Brain microvascular endothelial cell (primary cell): ENCODE results near the gene RBM4B.

Experiments used
- DNase-seq: peaks from one replicate; pipeline ENCODE4 v3.0.0-alpha.2; 2020
- H3K27ac ChIP-seq: fragments of 250-450 bp; sonication (Bioruptor Pico); 2 replicates; pipeline ENCODE4 v1.5.1; 2020; ENCODE audit warnings: mild to moderate bottlenecking, moderate library complexity
- H3K27me3 ChIP-seq: fragments of 250-450 bp; sonication (Bioruptor Pico); replicated peaks from 2 replicates; pipeline ENCODE4 v1.5.1; 2020; ENCODE audit warnings: mild to moderate bottlenecking
- H3K36me3 ChIP-seq: fragments of 250-450 bp; sonication (Bioruptor Pico); replicated peaks from 2 replicates; pipeline ENCODE4 v1.5.1; 2020; ENCODE audit warnings: mild to moderate bottlenecking
- H3K4me3 ChIP-seq: 2 replicates; pipeline ENCODE4 v1.5.1; 2011; ENCODE audit warnings: low read depth, mild to moderate bottlenecking, control low read depth, low read length, moderate library complexity
- CTCF ChIP-seq: IDR thresholded peaks from 2 replicates; pipeline ENCODE4 v1.5.1; 2011; ENCODE audit warnings: low read depth, mild to moderate bottlenecking, moderate library complexity, low read length, control low read depth, inconsistent platforms; ENCODE audit errors: missing control alignments
- in situ Hi-C: cut with HindIII; loops from 2 replicates; pipeline ENCODE4 v1.10.0; 2017; ENCODE audit warnings: low sequenced_read_pairs, low pct_ligation_motif_present

Gene RBM4B

DNA sequence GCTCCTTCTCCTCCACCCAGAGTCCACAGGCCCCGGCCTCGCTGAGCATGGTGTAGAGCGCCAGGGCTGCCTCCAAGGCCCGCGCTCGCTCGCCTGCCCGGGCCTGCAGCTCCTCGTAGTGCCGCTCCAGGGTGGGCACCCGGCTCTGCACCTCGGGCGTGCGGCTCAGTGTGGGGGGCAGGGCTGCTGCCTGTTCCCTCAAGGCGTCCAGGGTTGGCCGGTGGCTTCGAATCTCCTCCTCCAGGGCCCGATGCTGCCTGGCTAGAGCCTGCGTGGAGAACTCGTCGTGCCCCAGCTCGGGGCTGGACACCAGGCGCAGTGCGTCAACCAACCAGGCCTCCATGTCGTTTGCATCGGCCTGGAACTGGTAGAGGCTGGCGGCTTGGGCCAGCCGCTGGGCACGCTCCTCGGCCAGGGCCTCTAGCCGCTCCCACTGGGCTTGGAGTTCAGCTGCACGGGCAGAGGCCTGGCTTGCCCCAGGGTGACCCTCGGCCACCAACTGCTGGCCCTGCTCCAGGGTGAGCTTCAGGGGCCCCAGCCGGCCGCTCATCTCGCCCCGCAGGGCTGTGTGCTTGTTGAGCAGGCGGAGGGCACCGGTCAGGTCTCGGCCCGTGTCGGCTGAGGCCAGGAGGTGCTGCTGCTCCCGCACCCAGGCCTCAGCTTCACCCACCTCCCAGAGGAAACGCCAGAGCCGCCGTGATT, 27.1 kb upstream of the RBM4B start:
- Histone ChIP-seq H3K27me3 (no peaks in the 10 kb centered on the region), H3K4me3 (no peak overlapping the region), H3K36me3 (no peaks in the 10 kb centered on the region), H3K27ac (no peak overlapping the region)
- no peak for DNase-seq
- in situ Hi-C loops, result no loop called here
- TF ChIP-seq CTCF, result no peak

DNA sequence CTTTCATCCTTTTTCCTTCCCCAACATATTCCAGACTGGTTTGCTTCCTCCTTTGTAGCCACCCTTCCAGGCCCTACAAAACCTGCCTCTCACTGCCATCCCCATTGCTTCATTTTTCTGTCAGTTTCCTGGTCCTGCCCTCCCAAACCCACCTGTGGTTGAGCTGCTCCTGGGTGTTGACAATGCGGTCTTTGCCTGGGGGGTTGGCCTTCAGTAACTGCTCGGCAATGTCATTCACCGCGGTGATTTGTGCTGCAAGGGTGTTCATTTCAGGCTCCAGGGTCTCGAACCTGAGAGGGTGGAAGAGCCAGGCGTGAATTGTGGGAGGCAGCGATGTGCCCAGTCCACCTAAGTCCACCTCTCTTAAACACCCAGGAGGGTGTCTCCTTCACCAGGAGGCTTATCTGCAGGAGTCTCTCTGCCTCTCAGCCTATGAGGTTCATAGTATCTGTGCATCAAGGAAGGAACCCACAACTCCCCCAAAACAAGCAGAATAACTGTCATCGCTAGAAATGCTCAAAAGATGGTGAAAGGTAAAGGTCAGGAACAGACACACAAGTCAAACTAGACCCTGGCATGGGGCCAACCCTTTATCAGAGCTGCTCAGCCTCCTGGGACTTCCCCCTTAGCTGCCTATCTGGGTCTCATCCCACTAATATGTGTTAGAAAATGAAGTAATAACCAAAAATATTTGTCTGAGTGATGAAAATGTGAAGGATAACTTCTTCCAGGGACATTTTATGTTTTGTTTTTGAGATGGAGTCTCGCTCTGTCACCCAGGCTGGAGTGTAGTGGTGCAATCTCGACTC, 23.9 kb upstream of the RBM4B start:
- no peak overlapping the region for H3K27ac ChIP-seq
- H3K27me3 ChIP-seq, result no peaks in the 10 kb centered on the region
- in situ Hi-C loops, result no loop called here
- no peaks in the 10 kb centered on the region for H3K36me3 ChIP-seq
- no peak for TF ChIP-seq CTCF
- peak; percentile 17 for DNase-seq
- H3K4me3 ChIP-seq, result no peak overlapping the region

DNA sequence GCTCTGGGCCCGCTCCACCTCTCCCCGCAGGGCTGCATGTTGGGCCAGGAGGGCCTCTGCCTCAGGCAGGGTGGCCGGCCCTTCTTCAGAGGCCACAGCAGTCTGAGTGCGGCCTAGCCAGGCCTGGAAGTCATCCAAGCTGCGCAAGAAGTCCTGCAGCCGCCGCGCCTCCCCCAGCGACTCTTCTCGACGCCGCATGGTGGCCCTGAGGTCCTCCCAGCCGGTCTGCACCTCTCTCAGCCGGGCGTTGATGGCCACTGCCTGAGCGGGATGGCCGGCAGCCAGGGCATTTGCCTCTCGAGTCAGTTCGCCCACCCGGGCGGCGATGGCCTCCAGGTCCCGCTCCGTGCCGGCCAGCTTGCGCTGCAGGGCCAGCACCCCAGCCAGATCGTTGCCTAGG, 23.1 kb upstream of the RBM4B start:
- Histone ChIP-seq H3K27ac (no peak overlapping the region), H3K36me3 (no peaks in the 10 kb centered on the region), H3K27me3 (no peaks in the 10 kb centered on the region), H3K4me3 (no peak overlapping the region)
- no peak for DNase-seq
- in situ Hi-C loops, result no loop called here
- no peak for TF ChIP-seq CTCF

DNA sequence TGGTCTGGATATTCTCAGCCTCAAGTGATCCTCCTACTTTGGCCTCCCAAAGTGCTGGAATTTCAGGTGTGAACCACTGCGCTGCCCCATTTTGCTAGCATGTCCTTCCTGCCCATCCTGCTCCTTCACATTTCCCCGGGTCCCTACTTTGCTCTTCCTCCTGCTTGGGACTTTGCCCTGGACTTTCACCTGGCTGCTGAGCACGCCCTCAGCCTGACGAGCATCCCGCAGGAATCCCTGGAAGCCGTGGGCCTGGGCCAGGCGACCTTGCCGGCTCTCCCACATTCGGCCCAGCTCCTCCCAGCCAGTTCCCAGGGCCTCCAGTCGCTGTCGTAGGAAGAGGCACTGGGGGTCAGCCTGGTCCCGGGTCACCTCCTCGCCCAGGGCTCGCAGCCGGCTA, 22.6 kb upstream of the RBM4B start:
- DNase-seq, result no peak
- no peak overlapping the region for H3K4me3 ChIP-seq
- no peak overlapping the region for H3K27ac ChIP-seq
- no peaks in the 10 kb centered on the region for H3K27me3 ChIP-seq
- in situ Hi-C loops, result no loop called here
- H3K36me3 ChIP-seq, result no peaks in the 10 kb centered on the region
- no peak for TF ChIP-seq CTCF

- in situ Hi-C loops, result no loop called here
Observed at GRCh38 chr11:66698491-66698890, 20.8 kb upstream of the RBM4B start.

More at GRCh38 chr11:66698491-66698890, 20.8 kb upstream of the RBM4B start:
- H3K27ac ChIP-seq, result no peak overlapping the region
- H3K36me3 ChIP-seq, result no peaks in the 10 kb centered on the region
- no peak for TF ChIP-seq CTCF
- no peak for DNase-seq
- no peaks in the 10 kb centered on the region for H3K27me3 ChIP-seq
- H3K4me3 ChIP-seq, result no peak overlapping the region
